OCI-LY1 (cell line): ENCODE results near the gene COL9A3.

Experiments
- H2AFZ ChIP-seq: fragments of 200-600 bp; sonication (generic), shearing (Covaris generic); 2 replicates; pipeline ENCODE4 v1.6.0; 2014; ENCODE audit warnings: antibody characterized with exemption, mild to moderate bottlenecking, low read length
- H3F3A ChIP-seq: fragments of 200-600 bp; sonication (generic), shearing (Covaris generic); 2 replicates; pipeline ENCODE4 v1.6.0; 2014; ENCODE audit warnings: mild to moderate bottlenecking, antibody characterized with exemption, low read length, moderate library complexity; ENCODE audit not compliant: insufficient read depth
- H3K27ac ChIP-seq: fragments of 200-600 bp; sonication (generic); 2 replicates; pipeline ENCODE4 v1.5.1; 2014; ENCODE audit warnings: low read length, mixed run types, mild to moderate bottlenecking, low read depth; ENCODE audit not compliant: poor library complexity, severe bottlenecking
- H3K27me3 ChIP-seq: fragments of 200-600 bp; sonication (generic); 2 replicates; pipeline ENCODE4 v1.6.0; 2014; ENCODE audit warnings: antibody characterized with exemption, mild to moderate bottlenecking, low read length, moderate library complexity; ENCODE audit not compliant: insufficient read depth
- H3K36me3 ChIP-seq: fragments of 200-600 bp; sonication (generic); 2 replicates; pipeline ENCODE4 v1.6.1; 2014; ENCODE audit warnings: mild to moderate bottlenecking, antibody characterized with exemption, low read length, moderate library complexity, mixed read lengths; ENCODE audit not compliant: insufficient read depth
- H3K4me1 ChIP-seq: fragments of 200-600 bp; sonication (generic); 2 replicates; pipeline ENCODE4 v1.5.1; 2014; ENCODE audit warnings: mild to moderate bottlenecking, low read length, moderate library complexity; ENCODE audit not compliant: insufficient read depth, severe bottlenecking
- H3K4me2 ChIP-seq: fragments of 200-600 bp; sonication (generic), shearing (Covaris generic); 2 replicates; pipeline ENCODE4 v1.6.1; 2014; ENCODE audit warnings: low read length
- H3K4me3 ChIP-seq: fragments of 200-600 bp; sonication (generic); 2 replicates; pipeline ENCODE4 v1.5.1; 2014; ENCODE audit warnings: low read length, low read depth, mild to moderate bottlenecking, mixed read lengths; ENCODE audit not compliant: poor library complexity, severe bottlenecking
- H3K79me2 ChIP-seq: fragments of 200-600 bp; shearing (Covaris generic); 2 replicates; pipeline ENCODE4 v1.6.1; 2016; ENCODE audit warnings: mixed run types, low read length, mixed read lengths; ENCODE audit not compliant: insufficient read depth
- H3K9ac ChIP-seq: fragments of 200-600 bp; sonication (generic), shearing (Covaris generic); 2 replicates; pipeline ENCODE4 v1.6.1; 2014; ENCODE audit warnings: mild to moderate bottlenecking, low read length, mixed read lengths
- H3K9me2 ChIP-seq: fragments of 200-600 bp; sonication (generic), shearing (Covaris generic); 2 replicates; pipeline ENCODE4 v1.6.1; 2014; ENCODE audit warnings: low read depth, mild to moderate bottlenecking, low read length, mixed read lengths
- H3K9me3 ChIP-seq: fragments of 200-600 bp; shearing (Covaris generic); 2 replicates; pipeline ENCODE4 v1.6.1; 2014; ENCODE audit warnings: low read length, mixed read lengths
- H4K20me1 ChIP-seq: fragments of 200-600 bp; sonication (generic), shearing (Covaris generic); 2 replicates; pipeline ENCODE4 v1.6.0; 2016; ENCODE audit warnings: mild to moderate bottlenecking, low read length; ENCODE audit not compliant: insufficient read depth
- CTCF ChIP-seq: fragments of 200-600 bp; sonication (generic), shearing (Covaris generic); IDR thresholded peaks from 2 replicates; pipeline ENCODE4 v1.5.1; 2017; ENCODE audit warnings: mild to moderate bottlenecking, antibody characterized with exemption, low read length, moderate library complexity, mixed read lengths
- EZH2 ChIP-seq: fragments of 200-600 bp; sonication (generic), shearing (Covaris generic); IDR thresholded peaks from 2 replicates; pipeline ENCODE4 v1.8.0; 2017; ENCODE audit warnings: borderline replicate concordance, mixed run types, mild to moderate bottlenecking, antibody characterized with exemption, low read length, moderate library complexity, mixed read lengths

COL9A3 gene

GRCh38 chr20:62830821-62831220 lies 14.0 kb downstream of the COL9A3 start:
- Histone ChIP-seq H2AFZ (no peak overlapping the region), H3K9me3 (no peaks in the 10 kb centered on the region), H3K27me3 (peaks cover 10% of the 10 kb centered on the region; the same call in 1 of the 2 replicates), H3K9ac (no peak overlapping the region), H3K4me2 (no peak overlapping the region), H3K79me2 (no peaks in the 10 kb centered on the region), H3F3A (no peaks in the 10 kb centered on the region), H4K20me1 (no peaks in the 10 kb centered on the region), H3K36me3 (no peaks in the 10 kb centered on the region), H3K9me2 (no peaks in the 10 kb centered on the region), H3K27ac (no peak overlapping the region), H3K4me1 (peaks cover 28% of the 10 kb centered on the region), H3K4me3 (no peak overlapping the region)
- TF ChIP-seq EZH2 (no peak), CTCF (no peak)

DNA sequence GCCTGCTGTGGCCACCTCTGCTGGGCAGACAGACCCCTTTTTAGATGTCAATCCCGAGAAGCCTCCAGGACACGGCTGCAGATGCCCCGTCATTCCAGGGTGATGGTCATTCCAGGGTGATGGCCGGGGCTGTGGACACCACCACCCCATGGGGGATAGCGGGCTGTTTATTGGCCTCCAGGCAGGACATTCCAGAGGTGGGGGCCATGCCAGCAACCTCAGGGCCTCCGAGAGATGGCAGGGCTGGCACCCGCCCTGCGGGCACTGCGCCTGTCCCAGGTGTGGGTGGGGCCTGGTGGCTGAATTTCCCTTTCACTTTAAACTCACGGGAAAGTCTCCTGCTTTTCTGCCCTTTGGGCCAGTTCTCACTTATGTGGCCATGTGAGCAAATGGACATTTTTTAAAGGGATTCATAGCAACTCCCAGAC lies 14.5 kb downstream of the COL9A3 start:
- Histone ChIP-seq H3K4me1 (peaks cover 28% of the 10 kb centered on the region), H3K36me3 (no peaks in the 10 kb centered on the region), H4K20me1 (no peaks in the 10 kb centered on the region), H3F3A (no peaks in the 10 kb centered on the region), H3K27me3 (peaks cover 10% of the 10 kb centered on the region; the same call in 1 of the 2 replicates), H3K9me3 (no peaks in the 10 kb centered on the region), H3K9ac (no peak overlapping the region), H3K79me2 (no peaks in the 10 kb centered on the region), H3K9me2 (no peaks in the 10 kb centered on the region), H3K27ac (no peak overlapping the region), H3K4me3 (no peak overlapping the region), H3K4me2 (no peak overlapping the region), H2AFZ (no peak overlapping the region)
- no peak for TF ChIP-seq CTCF
- TF ChIP-seq EZH2: no peak

- Histone ChIP-seq H3K4me2 (peak overlapping the region; percentile 66; the same call in 1 of the 2 replicates), H3K9me2 (no peaks in the 10 kb centered on the region), H4K20me1 (no peaks in the 10 kb centered on the region), H3K79me2 (no peaks in the 10 kb centered on the region), H3K36me3 (0 out of 2 replicates have a peak, but pooled peaks cover under 1% of the 10 kb centered on the region), H3K9me3 (no peaks in the 10 kb centered on the region), H3K9ac (no peak overlapping the region; the same call in 1 of the 2 replicates), H3K27ac (peak overlapping the region; percentile 87), H3K27me3 (peaks cover 10% of the 10 kb centered on the region; the same call in 1 of the 2 replicates), H3K4me1 (peaks cover 28% of the 10 kb centered on the region), H3F3A (no peaks in the 10 kb centered on the region), H2AFZ (no peak overlapping the region), H3K4me3 (peak overlapping the region; percentile 56)
- TF ChIP-seq EZH2: no peak
- TF ChIP-seq CTCF: no peak
Observed at GRCh38 chr20:62831854-62832211, 15.0 kb downstream of the COL9A3 start.
